ENCODE measurements around the gene KRTAP10-6.

DNA sequence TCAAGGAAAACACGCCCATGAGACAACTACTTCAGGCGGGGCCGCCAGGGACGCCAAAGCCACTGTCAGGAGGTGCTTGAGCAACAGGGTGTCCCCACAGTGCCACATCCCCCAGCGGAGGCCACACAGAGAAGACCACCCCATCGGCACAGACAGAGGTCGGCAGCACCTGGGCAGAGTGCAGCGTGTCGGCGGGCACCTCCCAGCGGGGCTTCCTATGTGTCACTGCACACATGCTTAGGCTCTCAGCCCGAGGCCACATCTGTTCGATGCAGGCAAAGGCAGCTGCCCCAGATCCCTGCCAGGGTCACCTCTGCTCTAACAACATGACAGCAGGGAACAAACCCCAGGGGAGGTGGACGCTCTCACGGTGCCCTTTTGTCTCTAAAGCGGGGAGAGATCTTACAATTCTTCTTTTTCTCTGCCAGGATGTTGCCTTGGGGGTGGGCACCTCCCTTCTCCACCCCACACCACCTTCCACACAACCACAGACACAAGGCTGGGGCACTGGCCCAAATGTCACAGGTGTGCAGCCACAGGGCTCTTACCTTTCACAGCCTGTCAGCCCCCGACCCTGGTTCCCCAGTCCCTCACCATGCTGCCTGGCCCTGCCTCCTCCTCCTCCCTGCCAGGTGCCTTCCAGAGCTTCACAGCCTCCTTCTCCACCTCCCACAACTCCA is 23.7 kb upstream of the KRTAP10-6 start:
- TF ChIP-seq, protein P1, sequence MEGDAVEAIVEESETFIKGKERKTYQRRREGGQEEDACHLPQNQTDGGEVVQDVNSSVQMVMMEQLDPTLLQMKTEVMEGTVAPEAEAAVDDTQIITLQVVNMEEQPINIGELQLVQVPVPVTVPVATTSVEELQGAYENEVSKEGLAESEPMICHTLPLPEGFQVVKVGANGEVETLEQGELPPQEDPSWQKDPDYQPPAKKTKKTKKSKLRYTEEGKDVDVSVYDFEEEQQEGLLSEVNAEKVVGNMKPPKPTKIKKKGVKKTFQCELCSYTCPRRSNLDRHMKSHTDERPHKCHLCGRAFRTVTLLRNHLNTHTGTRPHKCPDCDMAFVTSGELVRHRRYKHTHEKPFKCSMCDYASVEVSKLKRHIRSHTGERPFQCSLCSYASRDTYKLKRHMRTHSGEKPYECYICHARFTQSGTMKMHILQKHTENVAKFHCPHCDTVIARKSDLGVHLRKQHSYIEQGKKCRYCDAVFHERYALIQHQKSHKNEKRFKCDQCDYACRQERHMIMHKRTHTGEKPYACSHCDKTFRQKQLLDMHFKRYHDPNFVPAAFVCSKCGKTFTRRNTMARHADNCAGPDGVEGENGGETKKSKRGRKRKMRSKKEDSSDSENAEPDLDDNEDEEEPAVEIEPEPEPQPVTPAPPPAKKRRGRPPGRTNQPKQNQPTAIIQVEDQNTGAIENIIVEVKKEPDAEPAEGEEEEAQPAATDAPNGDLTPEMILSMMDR (IDR thresholded peaks at IDR 0.05; ENCODE audit: insufficient read depth, low read length, poor library complexity, severe bottlenecking): no peak
- TF ChIP-seq EZH2phosphoT487 (conservative IDR thresholded peaks at IDR 0.05; ENCODE audit: low read length): no peak
